Measurements from ENCODE around the gene GZF1. TPM values are rescaled to one million over a fixed set of nuclear protein-coding genes. Genes with fewer than 3 reads are reported as not detected.

The GZF1 gene
- total RNA-seq, 1 donor, result 19.4 TPM

DNA sequence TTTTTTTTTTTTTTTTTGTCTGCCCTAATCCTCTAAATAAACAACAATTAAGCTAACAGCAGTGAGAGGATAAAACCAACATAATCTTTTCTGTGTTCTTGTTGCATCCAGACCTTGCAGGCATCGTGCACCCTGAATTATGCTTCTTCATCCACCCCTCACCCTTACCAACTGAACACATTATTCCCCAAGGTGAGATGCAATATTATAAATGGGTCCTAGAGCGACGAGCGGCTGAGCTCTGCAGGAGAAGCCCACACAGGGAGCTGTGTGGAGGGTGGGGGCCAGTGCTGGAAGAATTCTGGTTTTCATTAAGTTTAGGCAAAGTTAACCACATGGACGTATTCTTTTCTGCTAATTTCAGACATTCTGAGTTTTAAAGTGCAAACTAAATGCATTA lies 43.6 kb upstream of the GZF1 start:
- TF ChIP-seq, protein P1, sequence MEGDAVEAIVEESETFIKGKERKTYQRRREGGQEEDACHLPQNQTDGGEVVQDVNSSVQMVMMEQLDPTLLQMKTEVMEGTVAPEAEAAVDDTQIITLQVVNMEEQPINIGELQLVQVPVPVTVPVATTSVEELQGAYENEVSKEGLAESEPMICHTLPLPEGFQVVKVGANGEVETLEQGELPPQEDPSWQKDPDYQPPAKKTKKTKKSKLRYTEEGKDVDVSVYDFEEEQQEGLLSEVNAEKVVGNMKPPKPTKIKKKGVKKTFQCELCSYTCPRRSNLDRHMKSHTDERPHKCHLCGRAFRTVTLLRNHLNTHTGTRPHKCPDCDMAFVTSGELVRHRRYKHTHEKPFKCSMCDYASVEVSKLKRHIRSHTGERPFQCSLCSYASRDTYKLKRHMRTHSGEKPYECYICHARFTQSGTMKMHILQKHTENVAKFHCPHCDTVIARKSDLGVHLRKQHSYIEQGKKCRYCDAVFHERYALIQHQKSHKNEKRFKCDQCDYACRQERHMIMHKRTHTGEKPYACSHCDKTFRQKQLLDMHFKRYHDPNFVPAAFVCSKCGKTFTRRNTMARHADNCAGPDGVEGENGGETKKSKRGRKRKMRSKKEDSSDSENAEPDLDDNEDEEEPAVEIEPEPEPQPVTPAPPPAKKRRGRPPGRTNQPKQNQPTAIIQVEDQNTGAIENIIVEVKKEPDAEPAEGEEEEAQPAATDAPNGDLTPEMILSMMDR (IDR thresholded peaks at IDR 0.05; ENCODE audit: insufficient read depth, low read depth, low read length), result no peak

GRCh38 chr20:23320317-23320716 lies 41.7 kb upstream of the GZF1 start:
- TF ChIP-seq, protein P1 (IDR thresholded peaks at IDR 0.05; ENCODE audit: insufficient read depth, low read depth, low read length), result peak; percentile 69
- H3K4me3 ChIP-seq (ENCODE audit: low read depth, low read length), result no peak overlapping the region
- peak; percentile 25 for DNase-seq (ENCODE audit: low read depth)

More for the DNA sequence above, 43.6 kb upstream of the GZF1 start:
- no peak for DNase-seq (ENCODE audit: low read depth)
- H3K4me3 ChIP-seq (ENCODE audit: low read depth, low read length), result no peak overlapping the region

- TF ChIP-seq, protein P1 (IDR thresholded peaks at IDR 0.05; ENCODE audit: insufficient read depth, low read depth, low read length), result no peak
Measured at GRCh38 chr20:23325107-23325506, 36.9 kb upstream of the GZF1 start.

DNA sequence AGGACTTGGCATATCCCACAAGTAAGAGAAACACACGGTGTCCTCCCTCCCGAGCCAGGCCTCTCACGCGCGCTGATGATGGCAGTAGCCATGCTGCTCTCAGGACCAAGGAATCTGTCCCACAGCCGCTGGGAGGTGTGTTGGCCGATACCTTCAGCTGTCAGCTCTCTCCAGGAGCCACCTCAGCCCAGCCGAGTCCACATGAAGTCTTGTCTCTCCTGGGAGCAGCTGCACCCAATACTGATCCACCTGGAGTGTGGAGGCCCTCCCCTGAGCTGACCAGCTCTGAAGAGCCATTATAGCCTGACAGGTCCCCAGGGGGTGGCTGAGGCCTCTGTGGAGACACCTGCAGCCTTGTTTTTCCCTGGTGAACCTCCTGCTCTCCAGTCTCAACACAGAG lies 35.2 kb upstream of the GZF1 start:
- H3K4me3 ChIP-seq (ENCODE audit: low read depth, low read length), result no peak overlapping the region
- no peak for DNase-seq (ENCODE audit: low read depth)
- TF ChIP-seq, protein P1 (IDR thresholded peaks at IDR 0.05; ENCODE audit: insufficient read depth, low read depth, low read length), result no peak

More at GRCh38 chr20:23325107-23325506, 36.9 kb upstream of the GZF1 start:
- H3K4me3 ChIP-seq (ENCODE audit: low read depth, low read length), result no peak overlapping the region
- no peak for DNase-seq (ENCODE audit: low read depth)

GRCh38 chr20:23327617-23328333 lies 34.2 kb upstream of the GZF1 start:
- no peak overlapping the region for H3K4me3 ChIP-seq (ENCODE audit: low read depth, low read length)
- DNase-seq (ENCODE audit: low read depth), result no peak
- TF ChIP-seq, protein P1 (IDR thresholded peaks at IDR 0.05; ENCODE audit: insufficient read depth, low read depth, low read length), result no peak

DNA sequence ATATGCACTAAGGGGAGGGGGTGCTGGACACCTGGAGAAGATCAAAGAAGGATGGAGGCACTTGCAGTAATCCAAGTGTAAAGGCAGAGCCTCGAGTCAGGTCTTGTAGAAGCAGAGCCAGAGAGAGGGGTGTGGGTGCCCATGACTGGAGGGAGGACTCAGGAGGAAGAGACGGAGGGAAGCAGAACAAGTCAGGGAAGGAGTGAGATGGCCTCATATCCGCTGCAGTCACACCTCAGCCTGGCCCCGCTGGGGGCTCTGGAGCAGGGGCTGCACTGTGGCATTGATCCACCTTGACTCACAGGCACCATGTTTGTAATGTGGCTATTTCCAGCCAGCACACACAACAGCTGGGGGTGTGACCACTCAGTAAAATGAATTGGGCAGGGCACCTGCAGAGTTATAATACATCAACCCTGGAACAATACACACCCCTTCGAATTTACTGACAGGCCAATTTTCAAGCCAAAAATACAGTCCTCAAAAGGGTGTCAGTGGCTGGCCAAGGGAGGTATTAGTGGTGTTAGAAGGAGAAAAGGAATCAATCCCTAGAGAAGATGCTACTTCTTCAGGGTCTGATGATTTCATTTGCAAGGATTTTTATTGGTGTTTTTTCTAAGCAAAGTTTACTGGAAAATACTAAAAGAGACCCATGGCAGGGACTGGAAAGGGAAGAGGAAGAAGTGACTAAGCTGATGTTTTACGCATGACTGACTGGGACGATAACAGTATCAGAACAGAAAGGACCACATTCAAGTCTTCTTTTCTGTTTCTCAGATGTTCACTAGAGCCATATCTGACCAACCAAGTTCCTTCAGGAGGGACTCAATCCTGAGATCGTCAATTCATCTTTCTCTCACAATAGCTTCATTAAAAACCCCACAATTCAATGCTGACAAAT lies 30.3 kb upstream of the GZF1 start:
- TF ChIP-seq, protein P1 (IDR thresholded peaks at IDR 0.05; ENCODE audit: insufficient read depth, low read depth, low read length), result no peak
- H3K4me3 ChIP-seq (ENCODE audit: low read depth, low read length), result no peak overlapping the region
- no peak for DNase-seq (ENCODE audit: low read depth)
